Activated CD8-positive, alpha-beta memory T cell treated with anti-CD3 and anti-CD28 coated beads for 36 hours (primary cell): ENCODE measurements around the gene ALKAL2. TPM values are rescaled to one million over a fixed set of nuclear protein-coding genes. Genes with fewer than 3 reads are reported as not detected.

Source experiments
- CTCF ChIA-PET: fragments of 350-600 bp; sonication (Branson Sonifier 250); formaldehyde crosslinking; loops from one replicate; lab custom pipeline; 2021; ENCODE audit warnings: antibody characterized with exemption; lab: Charles Lee
- POLR2A ChIA-PET: fragments of 350-600 bp; sonication (Branson Sonifier 250); formaldehyde crosslinking; loops from one replicate; lab custom pipeline; 2021; ENCODE audit warnings: antibody characterized with exemption; lab: Charles Lee
- total RNA-seq, 2 experiments: library from RNA; stranded (reverse); gene quantifications; one replicate each; pipeline ENCODE4 v1.2.3, GENCODE V29; 2021

ALKAL2 gene
- total RNA-seq, 2 experiments from 2014 or later, result not detected

- ChIA-PET POLR2A (no interaction called here), CTCF (no interaction called here)
These were observed 9.5 kb downstream of the ALKAL2 start for GRCh38 chr2:278312-278926.

GRCh38 chr2:275466-275865 lies 12.4 kb downstream of the ALKAL2 start:
- ChIA-PET CTCF (interaction anchor here (1.2 kb wide), 1 partner anchor 18 kb away, joined by 3 read pairs; no protein-coding TSS in a partner anchor), POLR2A (no interaction called here)

- CTCF ChIA-PET, result interaction anchor here (1.2 kb wide), 1 partner anchor 17 kb away, joined by 3 read pairs; no protein-coding TSS in a partner anchor
- POLR2A ChIA-PET, result no interaction called here
These were observed 13.4 kb downstream of the ALKAL2 start for GRCh38 chr2:274503-274902.

- POLR2A ChIA-PET, result no interaction called here
- CTCF ChIA-PET, result no interaction called here
These were observed 14.6 kb downstream of the ALKAL2 start for GRCh38 chr2:273333-273732.

GRCh38 chr2:271917-272316 lies 16.0 kb downstream of the ALKAL2 start:
- CTCF ChIA-PET, result interaction anchor here (0.6 kb wide), 1 partner anchor 366 kb away, joined by 3 read pairs; no protein-coding TSS in a partner anchor

GRCh38 chr2:270861-271260 lies 17.0 kb downstream of the ALKAL2 start:
- ChIA-PET CTCF (no interaction called here), POLR2A (no interaction called here)

More at GRCh38 chr2:271917-272316, 16.0 kb downstream of the ALKAL2 start:
- POLR2A ChIA-PET, result no interaction called here

- ChIA-PET CTCF (no interaction called here), POLR2A (no interaction called here)
These were observed 18.4 kb downstream of the ALKAL2 start for GRCh38 chr2:269356-270030.

- ChIA-PET POLR2A (no interaction called here), CTCF (no interaction called here)
These were observed 19.6 kb downstream of the ALKAL2 start for GRCh38 chr2:268323-268722.

GRCh38 chr2:264493-265468 lies 23.1 kb downstream of the ALKAL2 start, which contains the start of gene ACP1:
ACP1 (plus strand) TSS chr2:264947; CDS start chr2:264965, 18 bp downstream.
- POLR2A ChIA-PET, result no interaction called here
- CTCF ChIA-PET, result no interaction called here

- POLR2A ChIA-PET, result no interaction called here
- CTCF ChIA-PET, result no interaction called here
These were observed 24.0 kb downstream of the ALKAL2 start, which contains the start of gene SH3YL1 for GRCh38 chr2:263774-264492. SH3YL1 (minus strand) TSS chr2:264032; CDS start chr2:263984, 48 bp downstream.

GRCh38 chr2:263022-263738 lies 24.7 kb downstream of the ALKAL2 start:
- ChIA-PET CTCF (no interaction called here), POLR2A (no interaction called here)

- ChIA-PET POLR2A (no interaction called here), CTCF (no interaction called here)
These were observed 25.8 kb downstream of the ALKAL2 start for GRCh38 chr2:262117-262516.

GRCh38 chr2:260507-261161 lies 27.3 kb downstream of the ALKAL2 start:
- ChIA-PET POLR2A (no interaction called here), CTCF (no interaction called here)

- ChIA-PET POLR2A (no interaction called here), CTCF (no interaction called here)
These were observed 28.0 kb downstream of the ALKAL2 start for GRCh38 chr2:259789-260331.

GRCh38 chr2:258933-259332 lies 29.0 kb downstream of the ALKAL2 start:
- ChIA-PET POLR2A (no interaction called here), CTCF (no interaction called here)

GRCh38 chr2:257842-258241 lies 30.0 kb downstream of the ALKAL2 start:
- ChIA-PET POLR2A (no interaction called here), CTCF (interaction anchor here (0.7 kb wide), 1 partner anchor 17 kb away, joined by 3 read pairs; no protein-coding TSS in a partner anchor)

GRCh38 chr2:257429-257828 lies 30.5 kb downstream of the ALKAL2 start:
- CTCF ChIA-PET, result interaction anchor here (0.7 kb wide), 1 partner anchor 17 kb away, joined by 3 read pairs; no protein-coding TSS in a partner anchor
- POLR2A ChIA-PET, result no interaction called here

GRCh38 chr2:256094-256493 lies 31.8 kb downstream of the ALKAL2 start:
- CTCF ChIA-PET, result no interaction called here
- POLR2A ChIA-PET, result no interaction called here
